Osteoblast (primary cell): ENCODE data around the gene CAMTA1. TPM values are rescaled to one million over a fixed set of nuclear protein-coding genes. Genes with fewer than 3 reads are reported as not detected.

ENCODE experiments used
- DNase-seq: peaks from one replicate; pipeline ENCODE4 v3.0.0; 2011; ENCODE audit warnings: low spot score, mixed read lengths; ENCODE audit not compliant: insufficient read length; ENCODE audit errors: missing footprints
- H2AFZ ChIP-seq: 2 replicates; pipeline ENCODE4 v1.6.0; 2011; ENCODE audit warnings: mild to moderate bottlenecking, low read length
- H3K27ac ChIP-seq: 2 replicates; pipeline ENCODE4 v1.5.1; 2011; ENCODE audit warnings: mild to moderate bottlenecking, low read depth, low read length, moderate library complexity
- H3K27me3 ChIP-seq: 2 replicates; pipeline ENCODE4 v1.6.0; 2012; ENCODE audit warnings: mild to moderate bottlenecking, control low read depth, inconsistent platforms, low read length, moderate library complexity; ENCODE audit not compliant: insufficient read depth
- H3K36me3 ChIP-seq: 2 replicates; pipeline ENCODE4 v1.5.1; 2011; ENCODE audit warnings: mild to moderate bottlenecking, low read length, control low read depth, moderate library complexity; ENCODE audit not compliant: insufficient read depth
- H3K4me1 ChIP-seq: 2 replicates; pipeline ENCODE4 v1.5.1; 2011; ENCODE audit warnings: mild to moderate bottlenecking, low read length, control low read depth, moderate library complexity; ENCODE audit not compliant: insufficient read depth
- H3K4me2 ChIP-seq: 2 replicates; pipeline ENCODE4 v1.6.0; 2011; ENCODE audit warnings: mild to moderate bottlenecking, low read length; ENCODE audit not compliant: insufficient read depth
- H3K4me3 ChIP-seq: fragments of 200-600 bp; sonication (generic); 3 replicates; pipeline ENCODE4 v1.5.1; 2012; ENCODE audit warnings: mild to moderate bottlenecking, low read length, inconsistent platforms; ENCODE audit not compliant: insufficient read depth
- H3K79me2 ChIP-seq: 2 replicates; pipeline ENCODE4 v1.6.0; 2012; ENCODE audit warnings: mild to moderate bottlenecking, low read length, control low read depth, inconsistent platforms; ENCODE audit not compliant: insufficient read depth
- H3K9me3 ChIP-seq: 2 replicates; pipeline ENCODE4 v1.5.1; 2011; ENCODE audit warnings: low read depth, low read length, control low read depth
- H4K20me1 ChIP-seq: 2 replicates; pipeline ENCODE4 v1.6.0; 2012; ENCODE audit warnings: mild to moderate bottlenecking, low read length, control low read depth; ENCODE audit not compliant: insufficient read depth
- total RNA-seq: library from RNA; depleted of rRNA; stranded (reverse); fragments of >200 nt; gene quantifications from 2 replicates; pipeline ENCODE4 v1.2.3, GENCODE V29; 2012
- TF ChIP-seq, protein P1 (sequence below): IDR thresholded peaks from 2 replicates; pipeline ENCODE4 v1.5.1; 2011; ENCODE audit warnings: mild to moderate bottlenecking, low read depth, low read length, moderate library complexity; ENCODE audit errors: extremely low read depth

CAMTA1 gene
- total RNA-seq, 1 donor: 47.4 TPM

DNA sequence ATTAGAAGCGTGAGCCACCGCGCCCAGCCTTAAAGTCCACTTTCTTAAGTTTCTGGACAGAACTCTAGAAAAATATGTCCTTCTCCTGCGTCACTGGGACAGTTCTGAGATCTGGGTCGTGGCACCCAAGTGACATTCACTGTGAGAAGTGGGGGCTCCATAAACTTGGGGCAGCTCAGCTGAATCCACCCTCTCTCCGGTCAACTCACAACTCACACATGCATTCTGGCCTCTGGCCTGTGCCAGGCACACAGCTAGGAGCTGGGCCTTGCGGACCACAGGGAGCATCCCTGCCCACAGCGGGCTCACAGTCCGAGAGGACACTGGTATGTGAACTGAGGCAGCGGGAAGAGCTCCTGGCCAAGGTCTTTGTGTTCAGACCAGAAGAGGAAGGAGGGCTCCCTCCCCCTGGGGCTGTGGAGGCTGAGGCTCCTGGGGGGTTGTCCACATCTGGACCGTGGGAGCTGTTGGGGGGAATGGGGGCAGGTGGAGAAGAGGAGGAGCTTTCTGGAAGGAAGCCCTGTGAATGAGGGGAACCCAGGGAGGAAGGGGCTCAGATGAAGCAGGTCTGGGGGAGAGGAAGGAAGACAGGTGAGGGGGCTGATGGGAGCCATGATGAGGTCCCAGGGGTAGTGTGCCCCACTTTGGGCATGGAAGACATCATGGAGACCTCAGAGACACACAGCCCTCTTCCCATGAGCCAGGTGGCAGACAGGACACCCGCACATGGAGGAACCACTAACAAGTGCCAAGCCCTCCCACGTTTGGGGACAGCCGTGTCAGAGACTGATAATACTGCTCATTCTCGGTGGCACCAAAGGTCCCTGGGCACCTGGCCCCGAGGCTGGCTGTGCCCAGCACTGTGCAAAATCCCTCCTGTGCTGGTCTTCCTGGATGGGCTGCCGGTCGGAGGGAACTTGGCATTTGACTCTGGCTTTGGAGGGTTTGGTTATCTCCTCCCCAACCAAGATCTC is 794.9 kb downstream of the CAMTA1 start:
- peaks cover 11% of the 10 kb centered on the region for H3K4me1 ChIP-seq
- no peak overlapping the region for H2AFZ ChIP-seq
- DNase-seq: peak; percentile 73
- H3K4me3 ChIP-seq: no peak overlapping the region
- no peaks in the 10 kb centered on the region for H3K36me3 ChIP-seq
- no peaks in the 10 kb centered on the region for H3K27me3 ChIP-seq
- no peak overlapping the region for H3K4me2 ChIP-seq
- no peaks in the 10 kb centered on the region for H4K20me1 ChIP-seq
- peak overlapping the region; percentile 31 for H3K27ac ChIP-seq
- no peaks in the 10 kb centered on the region for H3K9me3 ChIP-seq
- H3K79me2 ChIP-seq: no peaks in the 10 kb centered on the region
- TF ChIP-seq, protein P1, sequence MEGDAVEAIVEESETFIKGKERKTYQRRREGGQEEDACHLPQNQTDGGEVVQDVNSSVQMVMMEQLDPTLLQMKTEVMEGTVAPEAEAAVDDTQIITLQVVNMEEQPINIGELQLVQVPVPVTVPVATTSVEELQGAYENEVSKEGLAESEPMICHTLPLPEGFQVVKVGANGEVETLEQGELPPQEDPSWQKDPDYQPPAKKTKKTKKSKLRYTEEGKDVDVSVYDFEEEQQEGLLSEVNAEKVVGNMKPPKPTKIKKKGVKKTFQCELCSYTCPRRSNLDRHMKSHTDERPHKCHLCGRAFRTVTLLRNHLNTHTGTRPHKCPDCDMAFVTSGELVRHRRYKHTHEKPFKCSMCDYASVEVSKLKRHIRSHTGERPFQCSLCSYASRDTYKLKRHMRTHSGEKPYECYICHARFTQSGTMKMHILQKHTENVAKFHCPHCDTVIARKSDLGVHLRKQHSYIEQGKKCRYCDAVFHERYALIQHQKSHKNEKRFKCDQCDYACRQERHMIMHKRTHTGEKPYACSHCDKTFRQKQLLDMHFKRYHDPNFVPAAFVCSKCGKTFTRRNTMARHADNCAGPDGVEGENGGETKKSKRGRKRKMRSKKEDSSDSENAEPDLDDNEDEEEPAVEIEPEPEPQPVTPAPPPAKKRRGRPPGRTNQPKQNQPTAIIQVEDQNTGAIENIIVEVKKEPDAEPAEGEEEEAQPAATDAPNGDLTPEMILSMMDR: no peak

DNA sequence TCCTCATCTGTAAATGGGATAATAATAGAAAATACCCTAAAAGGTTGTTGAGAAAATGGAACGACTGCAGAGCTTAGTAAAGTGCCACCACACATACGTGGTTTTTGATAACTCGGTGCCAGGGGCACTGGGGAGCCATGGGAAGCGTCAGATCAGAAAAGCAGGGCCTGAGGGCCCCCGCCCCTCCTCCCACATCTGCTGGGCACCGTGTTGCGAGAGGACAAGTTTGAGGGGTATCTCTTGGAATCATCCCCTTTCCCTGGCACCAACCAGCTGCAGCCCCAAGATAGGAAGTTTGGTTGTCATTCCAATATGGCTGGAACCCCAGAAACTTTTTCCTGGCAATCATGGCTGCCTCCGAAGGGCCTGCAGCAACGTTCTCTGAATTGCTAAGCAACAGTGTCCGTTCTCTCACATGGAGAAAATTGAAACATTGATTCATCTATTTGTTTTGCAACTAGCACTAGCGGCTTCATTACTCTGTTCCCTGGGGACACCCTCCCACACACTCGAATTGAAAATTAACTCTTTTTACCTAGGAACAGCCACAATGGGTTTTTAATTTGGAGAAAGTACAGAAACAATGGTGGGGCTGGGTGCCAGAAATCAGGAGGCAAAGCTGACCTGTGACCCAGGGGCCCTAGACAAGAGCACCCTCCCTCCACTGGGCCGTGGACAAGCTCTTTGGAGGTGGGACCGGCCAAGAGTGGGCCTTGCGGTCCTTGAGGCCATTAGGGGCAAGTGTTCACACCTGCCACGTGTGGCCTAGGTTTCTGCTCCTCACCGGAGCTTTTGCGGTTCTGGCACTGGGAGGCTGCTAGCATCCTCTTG is 795.9 kb downstream of the CAMTA1 start:
- Histone ChIP-seq H3K9me3 (no peaks in the 10 kb centered on the region), H3K36me3 (no peaks in the 10 kb centered on the region), H3K4me3 (no peak overlapping the region), H3K79me2 (no peaks in the 10 kb centered on the region), H3K4me2 (peak overlapping the region; percentile 45), H3K27ac (peak overlapping the region; percentile 31), H3K27me3 (no peaks in the 10 kb centered on the region), H3K4me1 (peaks cover 11% of the 10 kb centered on the region), H4K20me1 (no peaks in the 10 kb centered on the region), H2AFZ (peak overlapping the region; percentile 82)
- DNase-seq: peak; percentile 94
- TF ChIP-seq, protein P1: no peak

DNA sequence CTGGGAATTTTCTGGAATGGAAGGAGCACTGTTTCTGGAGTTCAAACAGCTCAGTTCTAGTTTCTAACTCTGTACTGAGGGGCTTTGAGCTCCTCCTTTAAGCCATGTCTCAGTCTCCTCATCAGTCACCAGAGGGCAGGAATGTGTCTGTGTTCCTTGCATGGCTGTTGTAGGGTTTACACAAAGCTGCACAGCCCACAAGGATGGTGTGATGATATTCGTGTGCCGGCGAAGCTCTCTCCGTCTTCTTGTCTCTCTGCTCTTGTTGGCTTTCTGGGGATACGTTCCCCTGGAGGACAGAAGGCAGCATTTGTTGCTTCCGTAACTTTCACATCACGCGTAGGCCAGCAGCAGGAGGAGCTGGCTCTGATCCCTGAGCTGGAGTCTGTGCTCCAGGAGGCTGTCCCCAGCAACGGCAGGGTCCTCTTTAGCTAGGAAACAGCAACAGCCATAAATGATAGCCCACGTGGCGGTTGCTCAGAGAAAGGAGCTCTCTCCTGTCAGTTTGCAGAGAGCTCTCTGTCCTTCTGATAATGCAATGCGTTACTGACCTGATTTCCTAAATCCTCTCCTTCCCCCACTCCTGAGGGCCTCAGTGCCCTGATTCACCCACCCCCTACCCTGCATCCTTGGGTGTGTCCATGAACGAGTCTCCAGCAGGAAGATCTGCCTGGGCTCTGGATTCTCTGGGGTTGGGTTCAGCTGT is 796.7 kb downstream of the CAMTA1 start:
- no peak overlapping the region for H2AFZ ChIP-seq
- no peaks in the 10 kb centered on the region for H3K79me2 ChIP-seq
- no peaks in the 10 kb centered on the region for H3K36me3 ChIP-seq
- no peak overlapping the region for H3K27ac ChIP-seq
- no peaks in the 10 kb centered on the region for H3K9me3 ChIP-seq
- H3K4me1 ChIP-seq: peaks cover 11% of the 10 kb centered on the region
- H3K27me3 ChIP-seq: no peaks in the 10 kb centered on the region
- no peak overlapping the region for H3K4me3 ChIP-seq
- H4K20me1 ChIP-seq: no peaks in the 10 kb centered on the region
- peak; percentile 84 for DNase-seq
- H3K4me2 ChIP-seq: no peak overlapping the region
- TF ChIP-seq, protein P1: no peak
